Hindlimb muscle (tissue), 1 donor: ENCODE measurements around the gene KCNJ6. TPM values are rescaled to one million over a fixed set of nuclear protein-coding genes. Genes with fewer than 3 reads are reported as not detected.

Source experiments
- DNase-seq: peaks from one replicate; pipeline ENCODE4 v3.0.0-alpha.2; 2013
- polyA plus RNA-seq: library from polyadenylated mRNA; unstranded; fragments of 120-200 nt; gene quantifications from one replicate; pipeline ENCODE4 v1.2.1, GENCODE V29; 2013; ENCODE audit not compliant: insufficient read length

KCNJ6 gene
- polyA plus RNA-seq, 1 donor: 1.1 TPM

DNA sequence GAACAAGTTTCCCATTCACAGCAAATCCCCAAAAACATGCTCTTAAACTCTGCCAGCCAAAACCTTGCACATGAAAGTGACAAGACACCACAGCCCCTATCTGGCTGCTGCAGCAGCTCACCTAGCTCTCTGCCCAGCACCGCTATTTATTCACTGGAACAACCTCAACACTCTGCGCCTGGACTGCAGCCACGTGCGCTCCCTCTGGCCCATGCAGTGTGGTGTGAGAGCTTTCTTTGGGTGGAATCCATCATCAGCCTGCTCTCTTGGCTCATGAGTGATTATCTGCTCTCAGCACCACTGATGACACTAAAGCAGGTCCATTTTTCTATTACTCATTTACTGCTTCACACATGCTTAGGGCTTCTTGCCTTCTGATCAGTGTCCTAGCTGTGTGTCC is 11.4 kb downstream of the KCNJ6 start:
- peak; percentile 33 for DNase-seq

- no peak for DNase-seq
Measured at GRCh38 chr21:37903396-37903795, 12.9 kb downstream of the KCNJ6 start.

DNA sequence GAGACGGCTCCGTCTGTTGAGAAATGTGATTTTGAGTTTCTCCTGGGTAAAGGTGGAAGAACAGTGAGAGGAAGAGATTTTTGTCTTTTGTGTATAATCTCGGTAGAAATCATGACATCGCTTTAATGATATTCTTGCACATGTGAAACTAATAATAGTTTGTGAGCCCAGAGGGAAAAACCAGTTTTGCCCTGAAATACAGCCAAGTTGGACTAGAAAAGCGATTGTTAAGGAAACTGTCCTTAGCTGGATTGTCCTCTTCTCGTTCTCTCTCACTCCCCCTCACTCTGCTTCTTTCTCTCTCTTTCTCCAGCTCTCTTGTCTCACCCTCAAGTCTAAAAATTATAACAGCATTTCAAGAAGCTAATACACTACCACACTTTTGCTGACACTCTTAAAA is 17.1 kb downstream of the KCNJ6 start:
- peak; percentile 23 for DNase-seq

GRCh38 chr21:37896788-37897187 is 19.5 kb downstream of the KCNJ6 start:
- no peak for DNase-seq

- no peak for DNase-seq
Measured at GRCh38 chr21:37891972-37892371, 24.3 kb downstream of the KCNJ6 start.

- DNase-seq: no peak
Measured at GRCh38 chr21:37888659-37889058, 27.6 kb downstream of the KCNJ6 start.

DNA sequence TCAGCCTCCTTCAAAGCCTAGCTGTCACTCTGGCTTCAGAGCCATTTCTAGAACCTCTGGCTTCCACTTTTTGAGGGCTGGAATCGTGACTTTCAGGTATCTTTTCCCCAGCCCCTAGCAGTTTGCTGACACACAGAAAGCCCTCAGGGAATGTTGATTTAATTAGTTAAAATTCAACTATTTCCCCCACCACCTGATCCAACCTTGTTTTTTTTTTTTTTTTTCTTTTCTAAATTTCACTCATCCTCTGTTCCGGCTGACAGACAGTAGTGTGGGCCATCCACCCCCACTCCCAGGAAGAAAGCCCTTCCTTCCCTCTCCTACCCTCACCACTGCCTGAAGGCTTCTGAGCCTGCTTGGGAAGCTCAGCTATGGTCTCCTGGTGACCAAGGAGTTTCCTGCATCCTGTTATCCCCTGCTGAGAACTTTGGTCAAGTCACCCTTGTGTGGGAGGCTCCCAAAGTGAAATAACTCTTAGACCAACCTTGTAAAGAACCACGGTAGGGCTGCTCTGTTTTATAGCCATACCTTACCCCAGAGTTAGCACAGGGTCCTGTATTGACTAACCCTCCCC is 29.4 kb downstream of the KCNJ6 start:
- no peak for DNase-seq

- DNase-seq: no peak
Measured at GRCh38 chr21:37886120-37886519, 30.1 kb downstream of the KCNJ6 start.

- DNase-seq: no peak
Measured at GRCh38 chr21:37878946-37879660, 37.2 kb downstream of the KCNJ6 start.

GRCh38 chr21:37877888-37878684 is 38.2 kb downstream of the KCNJ6 start:
- DNase-seq: no peak

DNA sequence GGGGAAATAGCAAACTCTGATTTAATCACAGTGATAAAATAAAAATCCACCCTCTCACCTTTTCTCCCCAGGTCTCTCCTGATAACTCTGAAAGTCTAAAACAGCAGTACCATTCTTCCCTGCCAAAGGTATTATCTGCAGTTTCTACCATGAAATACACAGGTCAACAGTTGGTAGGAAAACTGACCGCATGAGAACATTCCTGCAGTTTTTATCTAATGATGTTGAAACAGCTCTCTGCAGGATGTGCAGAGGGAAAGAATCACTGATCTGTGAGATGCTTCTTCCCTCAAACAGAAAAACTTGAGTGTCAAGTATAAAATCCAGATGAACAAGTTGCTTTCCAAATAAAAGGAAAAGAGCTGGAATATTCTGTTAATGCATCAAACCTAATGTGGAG is 39.1 kb downstream of the KCNJ6 start:
- no peak for DNase-seq

DNA sequence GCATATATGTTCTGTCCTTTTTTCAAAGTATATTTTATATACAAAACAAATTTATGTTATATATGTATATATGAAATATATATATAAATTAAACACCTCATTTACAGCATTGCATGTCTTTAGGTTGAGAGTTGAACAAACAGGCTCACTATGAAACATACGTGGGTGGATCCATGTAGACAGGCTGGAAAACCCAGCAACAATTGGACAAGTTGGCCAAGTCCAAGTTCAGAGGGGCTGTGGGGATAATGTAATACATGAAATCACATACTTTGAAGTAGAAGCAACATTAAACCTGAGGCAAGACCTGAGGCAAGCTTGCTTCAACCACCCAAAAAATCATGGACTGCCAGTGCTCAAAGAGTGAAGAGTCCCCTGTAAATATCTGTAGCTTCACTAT is 39.7 kb downstream of the KCNJ6 start:
- DNase-seq: no peak

DNA sequence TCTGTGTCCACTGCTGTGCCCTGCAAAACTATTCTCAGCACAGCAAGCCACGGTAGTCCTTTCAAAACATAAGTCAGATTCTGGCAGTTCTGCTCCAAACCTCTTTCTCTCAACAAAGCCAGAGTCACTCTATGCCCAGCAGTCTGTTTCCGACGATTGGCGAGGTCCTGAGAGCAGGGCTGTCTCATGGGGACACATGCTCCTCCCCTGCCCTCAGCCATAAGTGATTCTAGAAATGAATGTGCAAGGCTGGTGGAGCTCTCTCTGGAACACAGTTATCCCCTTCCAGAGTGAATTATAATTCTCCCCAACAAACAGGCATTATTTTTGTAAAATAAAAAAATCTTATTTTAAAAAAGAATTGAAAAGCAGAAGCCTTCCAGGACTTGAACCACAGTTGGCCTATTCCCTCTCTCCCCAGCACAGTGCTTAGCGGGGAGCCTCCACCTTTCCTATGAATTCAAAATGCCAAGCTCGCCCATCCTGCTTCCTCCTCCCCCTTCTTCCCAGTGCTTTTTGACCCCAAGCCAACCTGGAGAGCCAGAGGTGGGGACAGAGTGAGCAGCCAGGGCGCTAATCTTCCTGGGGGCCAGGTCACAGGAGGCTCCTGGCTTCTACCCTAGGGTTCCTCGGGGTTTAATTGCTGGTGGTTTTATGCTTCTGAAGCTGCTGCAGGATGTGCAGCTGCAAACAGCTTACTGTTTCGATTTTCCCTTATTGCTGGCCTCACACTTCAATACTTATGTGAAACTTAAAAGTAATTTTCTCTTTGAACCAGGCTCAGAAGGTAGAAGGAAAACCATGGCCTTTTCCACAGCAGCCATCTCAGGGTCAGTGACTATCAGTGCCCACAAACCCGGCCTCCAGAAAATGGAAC is 41.1 kb downstream of the KCNJ6 start:
- no peak for DNase-seq

GRCh38 chr21:37874481-37874880 is 41.8 kb downstream of the KCNJ6 start:
- DNase-seq: no peak

GRCh38 chr21:37873655-37874054 is 42.6 kb downstream of the KCNJ6 start:
- no peak for DNase-seq

GRCh38 chr21:37871121-37871862 is 45.0 kb downstream of the KCNJ6 start:
- no peak for DNase-seq

GRCh38 chr21:37870221-37870620 is 46.0 kb downstream of the KCNJ6 start:
- no peak for DNase-seq

GRCh38 chr21:37869661-37870060 is 46.6 kb downstream of the KCNJ6 start:
- DNase-seq: no peak

- DNase-seq: no peak
Measured at GRCh38 chr21:37868446-37869295, 47.6 kb downstream of the KCNJ6 start.

DNA sequence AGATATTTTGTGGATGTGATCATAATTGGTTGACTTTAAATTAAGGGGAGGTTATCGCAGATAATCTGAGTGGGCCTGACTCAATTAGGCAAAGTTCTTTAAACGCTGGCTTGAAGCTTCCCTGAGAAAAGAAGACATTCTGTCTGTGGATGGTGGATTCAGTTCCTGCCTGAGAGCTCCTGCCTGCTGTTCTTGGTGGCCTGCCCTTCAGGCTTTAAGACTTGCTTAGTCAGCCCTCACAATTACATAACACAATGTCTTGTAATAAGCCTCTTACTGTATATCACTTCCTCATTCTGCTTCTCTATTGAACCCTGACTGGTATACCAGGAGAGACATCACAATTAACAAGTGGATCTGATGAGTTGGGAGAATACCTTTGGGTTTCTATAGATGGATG is 50.2 kb downstream of the KCNJ6 start:
- DNase-seq: no peak

- no peak for DNase-seq
Measured at GRCh38 chr21:37865156-37865555, 51.1 kb downstream of the KCNJ6 start.
